Choroid plexus epithelial cell (primary cell): ENCODE measurements around the gene CFAP410.
A peak's percentile ranks its signal among the peaks of the same experiment; 100 is the strongest.

Experiments
- DNase-seq: peaks from one replicate; pipeline ENCODE4 v3.0.0-alpha.2; 2010; ENCODE audit warnings: low read depth
- H3K4me3 ChIP-seq: 2 replicates; pipeline ENCODE4 v1.5.1; 2011; ENCODE audit warnings: low read depth, mild to moderate bottlenecking, control low read depth, low read length, moderate library complexity
- TF ChIP-seq, protein P1 (sequence below): conservative IDR thresholded peaks from 2 replicates; pipeline ENCODE4 v1.5.1; 2011; ENCODE audit warnings: low read depth, mild to moderate bottlenecking, control low read depth, inconsistent platforms, low read length, moderate library complexity

CFAP410 gene

DNA sequence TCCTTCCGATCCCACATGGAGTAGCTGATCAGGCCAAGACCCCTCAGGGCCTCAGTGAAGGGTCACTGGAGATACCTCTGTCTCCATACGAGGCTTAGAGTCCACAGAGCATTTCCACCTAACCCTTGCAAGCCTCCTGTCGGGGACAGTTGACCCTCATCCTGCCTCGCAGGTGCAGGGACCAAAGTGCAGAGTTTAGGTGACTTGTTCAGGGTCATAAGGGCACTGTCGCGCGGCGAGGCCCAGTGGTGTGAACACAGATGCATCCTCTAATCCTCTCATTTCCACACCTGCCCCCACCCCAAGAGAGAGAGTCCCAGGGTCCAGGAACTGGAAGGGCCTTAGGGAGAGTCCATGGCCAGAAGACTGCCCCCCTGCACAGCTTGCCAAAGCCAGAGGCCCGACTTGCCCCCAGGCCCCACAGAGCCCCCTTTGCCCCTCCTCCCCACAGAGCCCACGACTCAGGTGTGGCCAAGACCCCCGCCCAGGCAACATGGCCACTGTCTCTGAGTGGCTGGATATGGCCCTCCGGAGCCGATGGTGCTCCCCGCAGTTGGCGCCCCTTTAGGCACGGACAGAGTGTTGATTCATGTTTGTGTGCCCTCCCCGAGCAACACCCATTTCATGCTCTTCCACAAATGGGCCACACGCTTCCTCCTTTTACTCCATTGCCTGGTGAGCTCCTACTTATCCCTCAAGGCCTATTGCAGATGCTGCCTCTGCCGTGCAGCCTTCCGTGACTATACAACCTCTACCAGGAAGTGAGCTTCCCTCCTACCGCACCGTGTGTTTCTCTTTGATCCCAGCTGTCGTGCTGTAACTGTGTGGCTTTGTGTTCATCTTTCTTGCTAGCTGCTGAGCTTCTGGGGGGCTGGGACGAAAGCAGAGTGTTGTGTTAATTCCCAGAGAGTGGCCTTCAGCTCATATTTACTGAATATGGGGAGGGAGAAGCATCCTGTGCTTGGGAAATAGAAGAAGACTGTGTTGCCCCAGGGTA, 15.9 kb upstream of the CFAP410 start:
- TF ChIP-seq, protein P1, sequence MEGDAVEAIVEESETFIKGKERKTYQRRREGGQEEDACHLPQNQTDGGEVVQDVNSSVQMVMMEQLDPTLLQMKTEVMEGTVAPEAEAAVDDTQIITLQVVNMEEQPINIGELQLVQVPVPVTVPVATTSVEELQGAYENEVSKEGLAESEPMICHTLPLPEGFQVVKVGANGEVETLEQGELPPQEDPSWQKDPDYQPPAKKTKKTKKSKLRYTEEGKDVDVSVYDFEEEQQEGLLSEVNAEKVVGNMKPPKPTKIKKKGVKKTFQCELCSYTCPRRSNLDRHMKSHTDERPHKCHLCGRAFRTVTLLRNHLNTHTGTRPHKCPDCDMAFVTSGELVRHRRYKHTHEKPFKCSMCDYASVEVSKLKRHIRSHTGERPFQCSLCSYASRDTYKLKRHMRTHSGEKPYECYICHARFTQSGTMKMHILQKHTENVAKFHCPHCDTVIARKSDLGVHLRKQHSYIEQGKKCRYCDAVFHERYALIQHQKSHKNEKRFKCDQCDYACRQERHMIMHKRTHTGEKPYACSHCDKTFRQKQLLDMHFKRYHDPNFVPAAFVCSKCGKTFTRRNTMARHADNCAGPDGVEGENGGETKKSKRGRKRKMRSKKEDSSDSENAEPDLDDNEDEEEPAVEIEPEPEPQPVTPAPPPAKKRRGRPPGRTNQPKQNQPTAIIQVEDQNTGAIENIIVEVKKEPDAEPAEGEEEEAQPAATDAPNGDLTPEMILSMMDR = no peak
- DNase-seq = no peak
- no peak overlapping the region for H3K4me3 ChIP-seq

DNA sequence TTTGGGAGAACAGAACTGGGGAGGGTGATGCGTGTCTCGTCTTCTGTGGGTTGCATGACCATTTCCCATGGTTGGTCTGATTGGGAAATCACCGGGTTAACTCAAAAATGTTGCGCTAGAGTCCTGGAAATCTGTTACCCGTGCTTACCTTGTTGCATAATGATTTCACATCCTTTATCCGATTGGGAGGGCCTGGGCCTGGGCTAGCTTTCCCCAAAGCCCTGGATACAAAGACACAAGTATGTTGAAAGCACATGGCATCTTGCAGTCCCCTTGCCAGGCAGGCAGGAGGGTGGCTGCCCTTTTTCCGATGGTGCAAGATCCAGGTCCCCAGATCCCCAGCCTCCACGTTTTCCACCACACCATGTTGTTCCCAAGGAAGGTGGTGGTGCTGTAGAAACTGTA, 14.8 kb upstream of the CFAP410 start:
- TF ChIP-seq, protein P1 = no peak
- no peak for DNase-seq
- H3K4me3 ChIP-seq = no peak overlapping the region

DNA sequence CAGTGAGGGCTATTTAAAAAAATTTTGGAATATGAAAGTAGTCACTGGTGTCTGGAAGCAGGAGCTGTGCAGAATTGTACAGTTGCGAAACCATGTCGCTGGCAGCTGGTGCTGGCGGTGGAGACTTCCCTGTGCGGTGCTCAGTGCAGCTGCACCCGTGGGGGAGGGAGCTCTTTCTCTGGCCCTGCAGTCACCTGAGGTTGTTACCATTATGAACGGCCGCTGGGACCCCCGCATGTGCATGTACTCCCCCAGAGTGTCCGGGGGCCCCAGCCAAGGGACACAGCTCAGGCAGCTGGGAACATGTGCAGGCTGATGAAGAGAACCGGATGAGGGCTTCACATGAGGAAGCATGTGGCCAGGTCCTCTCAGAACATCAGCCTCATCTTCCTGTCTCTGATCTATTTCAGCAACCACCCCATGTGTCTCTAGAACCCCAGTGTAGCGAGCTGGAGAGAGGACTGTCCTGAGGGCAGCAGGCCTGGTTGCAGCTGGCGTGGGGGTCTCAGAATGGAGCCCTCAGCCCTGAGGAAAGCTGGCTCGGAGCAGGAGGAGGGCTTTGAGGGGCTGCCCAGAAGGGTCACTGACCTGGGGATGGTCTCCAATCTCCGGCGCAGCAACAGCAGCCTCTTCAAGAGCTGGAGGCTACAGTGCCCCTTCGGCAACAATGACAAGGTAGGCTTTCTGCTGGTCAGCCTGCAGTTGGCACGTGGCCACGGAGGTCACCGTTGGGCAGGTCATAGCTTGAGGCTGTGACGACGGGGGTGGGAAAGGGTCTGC, 14.2 kb upstream of the CFAP410 start, which contains the start of gene TRPM2:
Gene TRPM2, plus strand, starts transcription at position 431 of the 780 bp plus-strand sequence. Its CDS starts 80 bp downstream, at position 511.
- no peak within 1 kb of the TSS for H3K4me3 ChIP-seq
- TF ChIP-seq, protein P1 = no peak
- peak; percentile 36 for DNase-seq

DNA sequence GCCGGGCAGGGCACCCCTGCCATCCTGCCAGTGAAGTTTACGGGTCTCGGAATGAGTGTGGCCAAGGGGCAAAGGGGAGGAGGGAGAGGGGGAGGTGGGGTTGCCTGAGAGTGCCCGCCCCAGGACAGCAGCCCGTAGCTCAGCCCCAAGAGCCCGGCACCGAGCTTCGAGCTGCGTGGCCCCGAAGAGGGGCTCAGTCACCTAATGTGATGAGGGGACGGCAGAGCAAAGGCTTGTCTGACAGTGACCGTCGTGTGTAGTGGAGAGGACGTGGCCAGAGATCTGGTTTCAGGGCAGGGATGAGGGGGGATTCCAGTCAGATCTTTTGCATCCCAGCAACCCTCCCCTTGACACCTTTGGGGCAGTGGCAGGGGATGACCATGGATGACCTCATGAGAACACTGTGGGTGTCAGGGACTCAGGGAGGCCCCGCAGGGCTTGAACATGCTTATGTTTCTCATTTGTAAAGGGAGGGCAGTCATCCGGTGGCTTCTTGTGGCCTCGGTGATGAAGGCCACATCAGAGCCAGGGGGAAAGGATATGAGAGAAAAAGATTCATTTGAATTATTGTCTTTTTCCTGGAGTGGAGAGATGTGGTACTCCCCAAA, 13.2 kb upstream of the CFAP410 start:
- DNase-seq = no peak
- H3K4me3 ChIP-seq = no peak overlapping the region
- TF ChIP-seq, protein P1 = no peak

DNA sequence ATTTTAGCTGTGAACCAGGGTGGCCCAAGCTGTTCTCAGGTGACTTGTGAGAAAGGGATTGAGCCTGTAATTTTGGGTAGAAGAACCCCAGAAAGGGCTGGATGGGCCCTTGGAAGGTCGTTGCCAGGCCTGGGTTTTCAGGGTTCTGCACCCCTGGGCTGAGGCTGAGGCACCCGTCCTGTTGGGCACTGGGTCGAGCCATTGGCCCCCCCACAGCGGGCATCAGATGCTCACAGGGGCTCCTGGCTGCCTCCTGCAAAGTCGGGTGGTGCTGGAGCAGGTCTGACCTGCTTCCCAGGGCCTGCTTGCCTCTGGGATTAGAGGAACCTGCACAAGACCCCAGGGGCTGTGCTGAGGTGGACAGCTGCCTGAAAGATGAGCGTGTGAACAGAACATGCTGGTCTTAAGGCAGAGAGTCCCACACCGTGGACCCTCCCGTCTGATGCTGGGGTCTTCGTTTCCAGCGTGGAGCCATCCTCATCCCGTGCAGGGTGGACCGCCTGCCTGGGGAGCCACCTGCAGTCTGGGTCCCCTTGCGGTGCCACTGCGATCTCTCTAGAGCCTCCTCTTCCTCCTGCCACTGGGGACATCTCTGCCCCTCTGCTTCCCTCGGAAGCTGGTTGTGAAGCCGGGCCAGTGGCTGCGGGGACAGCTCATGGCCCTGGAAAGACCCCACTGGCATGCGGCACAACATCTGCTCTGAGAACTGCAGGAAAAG, 12.5 kb upstream of the CFAP410 start:
- TF ChIP-seq, protein P1 = no peak
- DNase-seq = no peak
- no peak overlapping the region for H3K4me3 ChIP-seq

DNA sequence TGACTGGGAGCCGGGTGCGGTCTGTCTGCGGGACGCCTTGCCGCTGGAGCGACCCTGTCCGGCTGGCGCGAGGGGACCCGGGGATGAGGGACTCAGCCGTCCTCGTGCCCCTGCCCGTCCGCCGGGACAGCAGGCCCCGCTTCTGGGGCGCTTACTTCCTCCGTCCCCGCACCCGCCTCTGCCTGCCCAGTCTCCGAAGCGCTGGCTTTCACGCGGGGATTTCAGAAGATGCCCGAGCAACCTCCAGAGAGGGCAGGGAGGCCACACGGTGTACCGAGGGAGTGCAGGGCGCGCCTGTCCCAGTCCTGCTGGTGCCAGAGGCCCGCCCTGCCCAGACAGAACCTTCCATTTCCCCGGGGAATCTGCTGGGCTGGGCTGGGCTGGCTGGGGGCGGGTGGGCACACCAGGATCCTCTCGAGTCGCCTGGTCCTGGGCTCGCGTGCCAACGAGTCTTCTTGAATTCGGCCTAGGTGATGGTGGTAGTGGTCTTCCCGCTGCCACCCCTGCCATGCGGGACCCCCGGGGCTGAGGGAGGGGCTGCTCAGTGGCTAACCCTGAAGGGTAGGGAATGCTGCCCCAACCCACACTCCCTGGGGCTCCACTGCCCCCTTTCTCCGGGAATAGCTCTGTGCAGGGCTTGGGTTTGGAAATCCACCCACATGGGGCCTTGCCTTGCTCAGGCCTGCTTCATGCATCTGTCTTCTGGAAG, 11.7 kb upstream of the CFAP410 start:
- TF ChIP-seq, protein P1 = no peak
- no peak overlapping the region for H3K4me3 ChIP-seq
- DNase-seq = no peak
